Smooth muscle cell (in vitro differentiated cells): Measurements from ENCODE around the gene ESRRG. TPM values are rescaled to one million over a fixed set of nuclear protein-coding genes. Genes with fewer than 3 reads are reported as not detected.

Experiments used
- DNase-seq: peaks from one replicate; lab custom pipeline; 2025; ENCODE audit not compliant: unreplicated experiment; lab: John Stamatoyannopoulos, UW
- H2AFZ ChIP-seq: fragments of 200-600 bp; sonication (generic); 2 replicates; pipeline ENCODE4 v1.6.0; 2016; ENCODE audit warnings: antibody characterized with exemption, low read depth, mild to moderate bottlenecking
- H3F3A ChIP-seq: fragments of 200-600 bp; sonication (generic); 2 replicates; pipeline ENCODE4 v1.6.0; 2017; ENCODE audit warnings: antibody characterized with exemption, low read depth
- H3K27ac ChIP-seq: fragments of 200-600 bp; sonication (generic); 2 replicates; pipeline ENCODE4 v1.5.1; 2016; ENCODE audit warnings: low read depth, mild to moderate bottlenecking
- H3K27me3 ChIP-seq: fragments of 200-600 bp; sonication (generic); 2 replicates; pipeline ENCODE4 v1.6.1; 2016; ENCODE audit warnings: low read depth, mild to moderate bottlenecking
- H3K36me3 ChIP-seq: fragments of 200-600 bp; sonication (generic); 2 replicates; pipeline ENCODE4 v1.5.1; 2016; ENCODE audit warnings: low read depth
- H3K4me1 ChIP-seq: fragments of 200-600 bp; sonication (generic); 2 replicates; pipeline ENCODE4 v1.5.1; 2016; ENCODE audit warnings: low read depth
- H3K4me2 ChIP-seq: fragments of 200-600 bp; sonication (generic); 2 replicates; pipeline ENCODE4 v1.6.0; 2016; ENCODE audit warnings: mild to moderate bottlenecking
- H3K4me3 ChIP-seq: fragments of 200-600 bp; sonication (generic); 2 replicates; pipeline ENCODE4 v1.5.1; 2016; ENCODE audit warnings: mild to moderate bottlenecking
- H3K79me2 ChIP-seq: fragments of 200-600 bp; sonication (generic); 2 replicates; pipeline ENCODE4 v1.6.0; 2016; ENCODE audit warnings: low read depth, mild to moderate bottlenecking
- H3K9ac ChIP-seq: fragments of 200-600 bp; sonication (generic); 2 replicates; pipeline ENCODE4 v1.6.0; 2016; ENCODE audit warnings: low read depth
- H3K9me3 ChIP-seq: fragments of 200-600 bp; sonication (generic); replicated peaks from 2 replicates; pipeline ENCODE4 v1.5.1; 2016; ENCODE audit warnings: low read depth
- H4K20me1 ChIP-seq: fragments of 200-600 bp; sonication (generic); 2 replicates; pipeline ENCODE4 v1.6.0; 2016; ENCODE audit warnings: low read depth
- WGBS: methylation state at CpG from one replicate; pipeline ENCODE4 v1.1.7; 2016; ENCODE audit warnings: low lambda C conversion rate; 5-methylcytosine and 5-hydroxymethylcytosine counted together
- polyA plus RNA-seq: library from polyadenylated mRNA; unstranded; fragments of >200 nt; fragmentation: Nextera tagmentation; extraction: Ambion mirVana; gene quantifications from 2 replicates; pipeline ENCODE4 v1.2.1, GENCODE V29; 2016
- total RNA-seq: library from RNA; depleted of rRNA; stranded (reverse); fragments of >200 nt; gene quantifications from 2 replicates; pipeline ENCODE4 v1.2.3, GENCODE V29; 2014
- TF ChIP-seq, protein P1 (sequence below): fragments of 200-600 bp; sonication (generic); IDR thresholded peaks from 2 replicates; pipeline ENCODE4 v1.5.1; 2017; ENCODE audit warnings: borderline replicate concordance, mild to moderate bottlenecking, antibody characterized with exemption; ENCODE audit not compliant: insufficient read depth, poor library complexity, severe bottlenecking

Gene ESRRG
- total and polyA plus RNA-seq, 2 experiments from 2014 or later, result 0.26 TPM; not detected in 1

DNA sequence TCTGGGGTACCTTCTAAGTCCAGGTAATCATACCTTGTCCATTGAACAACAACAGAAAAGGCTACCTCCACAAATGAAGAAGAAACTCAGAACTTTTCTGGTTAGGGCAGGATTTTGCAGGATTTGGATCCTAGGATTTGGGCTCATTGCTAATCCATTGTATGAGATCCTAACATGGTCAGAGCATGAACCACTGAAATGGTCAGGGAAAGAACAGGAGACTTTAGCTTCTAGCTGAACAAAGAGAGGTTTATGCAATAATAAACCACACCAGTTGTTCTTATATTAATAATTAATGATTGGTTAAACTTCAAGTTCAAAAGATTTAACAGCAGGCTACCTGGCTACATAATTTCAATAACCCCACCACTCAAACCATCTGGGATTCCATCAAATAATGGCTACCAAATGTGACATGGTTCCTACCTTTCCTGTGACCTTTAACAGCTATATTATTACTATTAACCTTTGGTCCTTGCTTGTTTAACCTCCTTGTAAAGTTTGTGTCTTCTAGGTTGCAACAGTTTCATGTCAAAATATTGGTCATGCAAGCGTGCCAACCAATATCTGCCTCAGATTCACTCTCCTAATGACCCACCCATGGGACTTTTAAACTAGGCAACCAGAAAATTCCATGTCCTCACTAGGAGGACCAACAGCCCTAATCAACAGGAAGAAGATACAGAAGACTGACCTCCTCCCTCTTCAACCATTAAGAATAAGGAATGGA, 239.4 kb downstream of the ESRRG start:
- DNase-seq, result no peak
- 87% methylated on average over 1 of the region's 1 CpG for WGBS
- no peaks in the 10 kb centered on the region for H3K36me3 ChIP-seq

GRCh38 chr1:216482620-216483019, 240.6 kb downstream of the ESRRG start:
- H3K9me3 ChIP-seq, result no peaks in the 10 kb centered on the region
- H4K20me1 ChIP-seq, result no peaks in the 10 kb centered on the region
- H3K27ac ChIP-seq, result no peak overlapping the region
- H3K36me3 ChIP-seq, result no peaks in the 10 kb centered on the region
- no peak for DNase-seq
- no peaks in the 10 kb centered on the region for H3F3A ChIP-seq
- no peak overlapping the region for H3K9ac ChIP-seq
- TF ChIP-seq, protein P1, sequence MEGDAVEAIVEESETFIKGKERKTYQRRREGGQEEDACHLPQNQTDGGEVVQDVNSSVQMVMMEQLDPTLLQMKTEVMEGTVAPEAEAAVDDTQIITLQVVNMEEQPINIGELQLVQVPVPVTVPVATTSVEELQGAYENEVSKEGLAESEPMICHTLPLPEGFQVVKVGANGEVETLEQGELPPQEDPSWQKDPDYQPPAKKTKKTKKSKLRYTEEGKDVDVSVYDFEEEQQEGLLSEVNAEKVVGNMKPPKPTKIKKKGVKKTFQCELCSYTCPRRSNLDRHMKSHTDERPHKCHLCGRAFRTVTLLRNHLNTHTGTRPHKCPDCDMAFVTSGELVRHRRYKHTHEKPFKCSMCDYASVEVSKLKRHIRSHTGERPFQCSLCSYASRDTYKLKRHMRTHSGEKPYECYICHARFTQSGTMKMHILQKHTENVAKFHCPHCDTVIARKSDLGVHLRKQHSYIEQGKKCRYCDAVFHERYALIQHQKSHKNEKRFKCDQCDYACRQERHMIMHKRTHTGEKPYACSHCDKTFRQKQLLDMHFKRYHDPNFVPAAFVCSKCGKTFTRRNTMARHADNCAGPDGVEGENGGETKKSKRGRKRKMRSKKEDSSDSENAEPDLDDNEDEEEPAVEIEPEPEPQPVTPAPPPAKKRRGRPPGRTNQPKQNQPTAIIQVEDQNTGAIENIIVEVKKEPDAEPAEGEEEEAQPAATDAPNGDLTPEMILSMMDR, result no peak
- no peak overlapping the region for H3K4me3 ChIP-seq
- no peaks in the 10 kb centered on the region for H3K4me1 ChIP-seq
- no peaks in the 10 kb centered on the region for H3K27me3 ChIP-seq
- H3K4me2 ChIP-seq, result no peak overlapping the region
- H2AFZ ChIP-seq, result no peak overlapping the region
- WGBS, result 72% methylated on average over 3 of the region's 3 CpGs
- H3K79me2 ChIP-seq, result no peaks in the 10 kb centered on the region

More for the DNA sequence above, 239.4 kb downstream of the ESRRG start:
- no peaks in the 10 kb centered on the region for H4K20me1 ChIP-seq
- H3K79me2 ChIP-seq, result no peaks in the 10 kb centered on the region
- H3K27me3 ChIP-seq, result no peaks in the 10 kb centered on the region
- no peak overlapping the region for H2AFZ ChIP-seq
- H3K4me1 ChIP-seq, result no peaks in the 10 kb centered on the region
- no peak overlapping the region for H3K4me3 ChIP-seq
- no peak overlapping the region for H3K9ac ChIP-seq
- no peaks in the 10 kb centered on the region for H3K9me3 ChIP-seq
- H3K27ac ChIP-seq, result no peak overlapping the region
- TF ChIP-seq, protein P1, result no peak
- no peaks in the 10 kb centered on the region for H3F3A ChIP-seq
- H3K4me2 ChIP-seq, result no peak overlapping the region

DNA sequence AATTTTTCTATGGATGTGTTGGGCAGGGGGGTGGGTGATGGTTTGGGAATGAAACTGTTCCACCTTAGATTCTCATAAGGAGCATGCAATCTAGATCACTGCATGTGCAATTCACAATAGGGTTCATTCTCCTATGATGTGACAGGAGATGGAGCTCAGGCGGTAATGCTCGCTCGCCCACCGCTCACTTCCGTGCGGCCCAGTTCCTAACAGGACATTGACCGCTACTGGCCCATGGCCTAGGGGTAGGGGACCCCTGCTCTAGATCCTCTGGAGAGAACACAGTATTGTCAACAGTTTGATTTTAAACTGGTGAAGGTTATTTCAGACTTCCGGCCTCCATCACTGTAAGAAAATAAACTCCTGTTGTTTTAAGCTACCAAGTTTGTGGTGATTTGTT, 245.0 kb downstream of the ESRRG start:
- TF ChIP-seq, protein P1, result no peak
- no peak overlapping the region for H2AFZ ChIP-seq
- H3K27ac ChIP-seq, result no peak overlapping the region
- no peaks in the 10 kb centered on the region for H3K9me3 ChIP-seq
- DNase-seq, result no peak
- H4K20me1 ChIP-seq, result no peaks in the 10 kb centered on the region
- WGBS, result 96% methylated on average over 8 of the region's 8 CpGs
- no peaks in the 10 kb centered on the region for H3K36me3 ChIP-seq
- H3K4me1 ChIP-seq, result no peaks in the 10 kb centered on the region
- no peak overlapping the region for H3K9ac ChIP-seq
- no peaks in the 10 kb centered on the region for H3K27me3 ChIP-seq
- no peak overlapping the region for H3K4me3 ChIP-seq
- H3K79me2 ChIP-seq, result no peaks in the 10 kb centered on the region
- no peak overlapping the region for H3K4me2 ChIP-seq
- no peaks in the 10 kb centered on the region for H3F3A ChIP-seq

GRCh38 chr1:216476341-216476740, 246.9 kb downstream of the ESRRG start:
- Histone ChIP-seq H2AFZ (no peak overlapping the region), H3K36me3 (no peaks in the 10 kb centered on the region), H3F3A (no peaks in the 10 kb centered on the region), H3K27ac (no peak overlapping the region), H3K9ac (no peak overlapping the region), H3K9me3 (no peaks in the 10 kb centered on the region), H3K4me3 (no peak overlapping the region), H4K20me1 (no peaks in the 10 kb centered on the region), H3K4me1 (no peaks in the 10 kb centered on the region), H3K27me3 (no peaks in the 10 kb centered on the region), H3K4me2 (no peak overlapping the region), H3K79me2 (no peaks in the 10 kb centered on the region)
- 82% methylated on average over 1 of the region's 1 CpG for WGBS
- no peak for DNase-seq
- TF ChIP-seq, protein P1, result no peak
